ENCODE data around the gene ZNF747.

- no peak for TF ChIP-seq EP300 (IDR thresholded peaks at IDR 0.05)
- TF ChIP-seq POLR2A (IDR thresholded peaks at IDR 0.05) = no peak
Observed at GRCh38 chr16:30494709-30495108, 39.9 kb downstream of the ZNF747 start.
